Sigmoid colon (tissue), 7 donors: ENCODE data around the gene SEMA5B. TPM values are rescaled to one million over a fixed set of nuclear protein-coding genes. Genes with fewer than 3 reads are reported as not detected.

Experiments used
- DNase-seq: peaks from one replicate; pipeline ENCODE4 v3.0.0-alpha.2; 2019
- H3K27ac ChIP-seq, 4 donors: fragments of 200-600 bp; sonication (generic); one replicate each; pipeline ENCODE4 v1.5.1; 2016 to 2019; ENCODE audit warnings: mild to moderate bottlenecking in 1 of 4
- H3K27me3 ChIP-seq, 3 donors: fragments of 200-600 bp; sonication (generic); one replicate each; pipeline ENCODE4 v1.5.1; 2019; ENCODE audit warnings: mild to moderate bottlenecking in 1 of 3
- H3K36me3 ChIP-seq, 4 donors: fragments of 200-600 bp; sonication (generic); one replicate each; pipeline ENCODE4 v1.5.1; 2016 to 2019
- H3K4me1 ChIP-seq, 4 donors: fragments of 200-600 bp; sonication (generic); one replicate each; pipeline ENCODE4 v1.5.1; 2017 to 2019
- H3K4me3 ChIP-seq, 4 donors: fragments of 200-600 bp; sonication (generic); one replicate each; pipeline ENCODE4 v1.5.1; 2017 to 2019; ENCODE audit warnings: mild to moderate bottlenecking in 2 of 4, moderate library complexity in 1 of 4
- H3K9me3 ChIP-seq, 4 donors: fragments of 200-600 bp in 3 of 4; sonication (generic) in 3 of 4; one replicate each; pipeline versions ENCODE4 v1.5.1 to v1.6.1; 2013 to 2019
- CTCF ChIP-seq, 4 experiments: fragments of 450-650 bp in 3 of 4; fragments of 200-600 bp in 1 of 4; IDR thresholded peaks; one replicate each; pipeline ENCODE4 v1.5.1; 2016 to 2019; ENCODE audit warnings: antibody characterized with exemption in 4 of 4, mild to moderate bottlenecking in 3 of 4, moderate library complexity in 2 of 4
- EP300 ChIP-seq, 4 donors: sonication (generic); formaldehyde crosslinking; IDR thresholded peaks; one replicate each; pipeline ENCODE4 v1.6.1; 2017; ENCODE audit warnings: antibody characterized with exemption in 4 of 4
- POLR2A ChIP-seq, 2 donors: fragments of 450-650 bp; IDR thresholded peaks; one replicate each; pipeline ENCODE4 v1.6.1; 2016; ENCODE audit warnings: antibody characterized with exemption in 2 of 2, mild to moderate bottlenecking in 2 of 2, moderate library complexity in 2 of 2
- POLR2AphosphoS5 ChIP-seq, 4 donors: sonication (generic); formaldehyde crosslinking; IDR thresholded peaks; one replicate each; pipeline ENCODE4 v1.6.1; 2017; ENCODE audit warnings: antibody characterized with exemption in 4 of 4
- WGBS, 2 donors: extraction: QIAGEN DNeasy Blood & Tissue Kit; methylation state at CpG; one replicate each; pipeline ENCODE4 v1.1.7; 2013; 5-methylcytosine and 5-hydroxymethylcytosine counted together
- intact Hi-C: fragments of 100-400 bp; cut with DNase I; formaldehyde crosslinking; loops from one replicate; pipeline ENCODE4 v1.15.1; 2023
- polyA plus RNA-seq, 3 donors: library from polyadenylated mRNA; stranded (reverse); fragments of 200-250 nt; gene quantifications; one replicate each; pipeline ENCODE4 v1.2.3, GENCODE V29; 2013
- total RNA-seq, 4 donors: library from RNA; depleted of rRNA; stranded (reverse); fragments of >200 nt; gene quantifications; one replicate each; pipeline ENCODE4 v1.1.0, GENCODE V29; 2016
- donor health status: healthy with polysubstance abuse.
- donor health status: Bipolar disorder and iron deficiency.
- donor health status: healthy.

The SEMA5B gene
- total and polyA plus RNA-seq, 7 donors: 0.36 to 0.69 (median 0.55) TPM; not detected in 2

GRCh38 chr3:123021996-123022510 is 5.5 kb downstream of the SEMA5B start:
- Histone ChIP-seq H3K9me3 (no peaks in the 10 kb centered on the region), H3K4me1 (peaks cover 0 to 13% (median 11%) of the 10 kb centered on the region in 4 donors), H3K27ac (no peak overlapping the region), H3K4me3 (no peak overlapping the region), H3K36me3 (no peaks in the 10 kb centered on the region), H3K27me3 (peaks cover 3 to 22% (median 12%) of the 10 kb centered on the region in 3 donors)
- 83 to 85% methylated on average over 7 of the region's 7 CpGs for WGBS, 2 donors
- intact Hi-C loops: loop anchor here (10.0 kb wide), 1 partner anchor 233 kb away; no protein-coding TSS in a partner anchor
- no peak for DNase-seq
- TF ChIP-seq POLR2AphosphoS5 (IDR thresholded peaks at IDR 0.05) (no peak), CTCF (IDR thresholded peaks at IDR 0.05) (no peak), POLR2A (IDR thresholded peaks at IDR 0.05) (no peak), EP300 (IDR thresholded peaks at IDR 0.05) (no peak)

- no peaks in the 10 kb centered on the region for H3K9me3 ChIP-seq
- H3K27me3 ChIP-seq: peaks cover 0 to 15% (median 6%) of the 10 kb centered on the region in 3 donors
- no peaks in the 10 kb centered on the region for H3K36me3 ChIP-seq
- H3K4me3 ChIP-seq: no peak overlapping the region
- intact Hi-C loops: loop anchor here (10.0 kb wide), 1 partner anchor 233 kb away; no protein-coding TSS in a partner anchor
- no peak for DNase-seq
- H3K27ac ChIP-seq: no peak overlapping the region
- WGBS, 2 donors: 87 to 92% methylated on average over 7 of the region's 7 CpGs
- peaks cover 0 to 6% (median 5%) of the 10 kb centered on the region in 4 donors for H3K4me1 ChIP-seq
- TF ChIP-seq POLR2A (IDR thresholded peaks at IDR 0.05) (no peak), EP300 (IDR thresholded peaks at IDR 0.05) (no peak), POLR2AphosphoS5 (IDR thresholded peaks at IDR 0.05) (no peak), CTCF (IDR thresholded peaks at IDR 0.05) (no peak)
Measured at GRCh38 chr3:123021388-123021787, 6.2 kb downstream of the SEMA5B start.

GRCh38 chr3:123020709-123021108 is 6.9 kb downstream of the SEMA5B start:
- H3K27ac ChIP-seq: no peak overlapping the region
- no peak for DNase-seq
- no peaks in the 10 kb centered on the region for H3K4me1 ChIP-seq
- WGBS, 2 donors: 82 to 89% methylated on average over 3 of the region's 3 CpGs
- H3K9me3 ChIP-seq: no peaks in the 10 kb centered on the region
- no peaks in the 10 kb centered on the region for H3K36me3 ChIP-seq
- H3K27me3 ChIP-seq: peaks cover 0 to 8% (median 0%) of the 10 kb centered on the region in 3 donors
- H3K4me3 ChIP-seq: no peak overlapping the region
- intact Hi-C loops: loop anchor here (10.0 kb wide), 1 partner anchor 234 kb away; no protein-coding TSS in a partner anchor
- TF ChIP-seq POLR2AphosphoS5 (IDR thresholded peaks at IDR 0.05) (no peak), EP300 (IDR thresholded peaks at IDR 0.05) (no peak), CTCF (IDR thresholded peaks at IDR 0.05) (no peak), POLR2A (IDR thresholded peaks at IDR 0.05) (no peak)

GRCh38 chr3:123019591-123019990 is 8.0 kb downstream of the SEMA5B start:
- no peak overlapping the region for H3K4me3 ChIP-seq
- H3K27me3 ChIP-seq: no peaks in the 10 kb centered on the region
- no peak for TF ChIP-seq EP300 (IDR thresholded peaks at IDR 0.05)
- TF ChIP-seq POLR2A (IDR thresholded peaks at IDR 0.05): no peak
- TF ChIP-seq POLR2AphosphoS5 (IDR thresholded peaks at IDR 0.05): no peak
- no peaks in the 10 kb centered on the region for H3K36me3 ChIP-seq
- H3K9me3 ChIP-seq: no peaks in the 10 kb centered on the region
- intact Hi-C loops: no loop called here
- DNase-seq: no peak
- 74 to 87% methylated on average over 5 of the region's 5 CpGs for WGBS, 2 donors
- H3K4me1 ChIP-seq: no peaks in the 10 kb centered on the region
- no peak overlapping the region for H3K27ac ChIP-seq

- no peaks in the 10 kb centered on the region for H3K36me3 ChIP-seq
- TF ChIP-seq EP300 (IDR thresholded peaks at IDR 0.05) (no peak), POLR2A (IDR thresholded peaks at IDR 0.05) (no peak), CTCF (IDR thresholded peaks at IDR 0.05) (no peak), POLR2AphosphoS5 (IDR thresholded peaks at IDR 0.05) (no peak)
- no peaks in the 10 kb centered on the region for H3K4me1 ChIP-seq
- 66 to 82% methylated on average over 3 of the region's 3 CpGs for WGBS, 2 donors
- no peak overlapping the region for H3K4me3 ChIP-seq
- DNase-seq: no peak
- H3K27me3 ChIP-seq: no peaks in the 10 kb centered on the region
- intact Hi-C loops: no loop called here
- no peaks in the 10 kb centered on the region for H3K9me3 ChIP-seq
- no peak overlapping the region for H3K27ac ChIP-seq
Measured at GRCh38 chr3:123019161-123019560, 8.4 kb downstream of the SEMA5B start.
